Measurements from ENCODE around the gene FRG2.
"Not testable (repeated sequence)": the region's sequence is repeated elsewhere in the genome, so short reads cannot be mapped to it uniquely, and the experiment has no call there.

- TF ChIP-seq CTCF (IDR thresholded peaks at IDR 0.05); HMGXB4 (CRISPR knock-in tag; IDR thresholded peaks at IDR 0.05; ENCODE audit: borderline replicate concordance); BHLHE40 (IDR thresholded peaks at IDR 0.05; ENCODE audit: low read depth, low read length); POLR2AphosphoS2 (conservative IDR thresholded peaks at IDR 0.05; ENCODE audit: low read length); EP300 (IDR thresholded peaks at IDR 0.05); MAX (IDR thresholded peaks at IDR 0.05); POLR2A (IDR thresholded peaks at IDR 0.05; ENCODE audit: low read length); RNF2 (IDR thresholded peaks at IDR 0.05; ENCODE audit: borderline replicate concordance, low read depth); MAZ (IDR thresholded peaks at IDR 0.05; ENCODE audit: borderline replicate concordance, low read depth, low read length); CEBPB (IDR thresholded peaks at IDR 0.05); E2F6 (IDR thresholded peaks at IDR 0.05; ENCODE audit: borderline replicate concordance, low read depth): not testable (repeated sequence)
Observed at GRCh38 chr4:190040873-190041272, 13.8 kb upstream of the FRG2 start.

Measured in A549 (cell line).